Esophagus squamous epithelium (tissue), 4 donors: ENCODE results near the gene PDZD8.

Experiments used
- POLR2A ChIP-seq, 4 donors: fragments of 450-650 bp; IDR thresholded peaks; one replicate each; pipeline ENCODE4 v1.6.1; 2017; ENCODE audit warnings: antibody characterized with exemption in 4 of 4, mild to moderate bottlenecking in 4 of 4, moderate library complexity in 3 of 4
- TF ChIP-seq, protein P1 (sequence below), 6 experiments: fragments of 450-650 bp in 4 of 6; fragments of 200-600 bp in 2 of 6; sonication (generic) in 2 of 6; IDR thresholded peaks; one replicate each; pipeline ENCODE4 v1.5.1; 2016 to 2019; ENCODE audit warnings: antibody characterized with exemption in 6 of 6, mild to moderate bottlenecking in 4 of 6, moderate library complexity in 4 of 6

DNA sequence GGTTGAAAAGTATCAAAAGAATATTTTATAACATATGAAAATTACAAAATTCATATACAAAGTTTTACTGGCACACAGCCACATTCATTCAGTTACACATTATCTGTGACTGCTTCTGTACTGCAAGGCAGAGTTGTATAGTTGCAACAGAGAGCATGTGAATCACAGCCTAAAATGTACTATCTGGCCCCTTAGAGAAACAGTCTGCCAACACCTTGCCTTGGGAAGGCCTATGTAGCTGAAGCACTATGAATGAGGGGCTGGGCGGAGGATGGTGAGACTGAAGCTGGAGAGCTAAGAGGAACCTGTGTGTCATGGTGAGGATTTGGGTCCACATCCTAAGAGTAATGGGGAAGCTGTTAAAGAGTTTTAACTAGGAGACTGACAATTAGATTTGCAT is 35.7 kb downstream of the PDZD8 start:
- TF ChIP-seq, protein P1, sequence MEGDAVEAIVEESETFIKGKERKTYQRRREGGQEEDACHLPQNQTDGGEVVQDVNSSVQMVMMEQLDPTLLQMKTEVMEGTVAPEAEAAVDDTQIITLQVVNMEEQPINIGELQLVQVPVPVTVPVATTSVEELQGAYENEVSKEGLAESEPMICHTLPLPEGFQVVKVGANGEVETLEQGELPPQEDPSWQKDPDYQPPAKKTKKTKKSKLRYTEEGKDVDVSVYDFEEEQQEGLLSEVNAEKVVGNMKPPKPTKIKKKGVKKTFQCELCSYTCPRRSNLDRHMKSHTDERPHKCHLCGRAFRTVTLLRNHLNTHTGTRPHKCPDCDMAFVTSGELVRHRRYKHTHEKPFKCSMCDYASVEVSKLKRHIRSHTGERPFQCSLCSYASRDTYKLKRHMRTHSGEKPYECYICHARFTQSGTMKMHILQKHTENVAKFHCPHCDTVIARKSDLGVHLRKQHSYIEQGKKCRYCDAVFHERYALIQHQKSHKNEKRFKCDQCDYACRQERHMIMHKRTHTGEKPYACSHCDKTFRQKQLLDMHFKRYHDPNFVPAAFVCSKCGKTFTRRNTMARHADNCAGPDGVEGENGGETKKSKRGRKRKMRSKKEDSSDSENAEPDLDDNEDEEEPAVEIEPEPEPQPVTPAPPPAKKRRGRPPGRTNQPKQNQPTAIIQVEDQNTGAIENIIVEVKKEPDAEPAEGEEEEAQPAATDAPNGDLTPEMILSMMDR (IDR thresholded peaks at IDR 0.05): no peak
- no peak for TF ChIP-seq POLR2A (IDR thresholded peaks at IDR 0.05)
